Prostate gland (tissue), 2 donors: ENCODE data around the gene MDGA2. TPM values are rescaled to one million over a fixed set of nuclear protein-coding genes. Genes with fewer than 3 reads are reported as not detected.

Source experiments
- DNase-seq: peaks from one replicate; pipeline ENCODE4 v3.0.0-alpha.2; 2019; ENCODE audit warnings: low spot score
- H3K27ac ChIP-seq, 2 donors: fragments of 200-600 bp; sonication (generic); 2 replicates each; pipeline ENCODE4 v1.5.1; 2017 to 2019
- H3K27me3 ChIP-seq: fragments of 200-600 bp; sonication (generic); replicated peaks from 2 replicates; pipeline ENCODE4 v1.5.1; 2019; ENCODE audit not compliant: insufficient read depth
- H3K36me3 ChIP-seq, 2 donors: fragments of 200-600 bp; sonication (generic); 1 replicate in 1 of 2; 2 replicates in 1 of 2; pipeline versions ENCODE4 v1.5.1 to v1.8.1; 2017 to 2019
- H3K4me1 ChIP-seq: fragments of 200-600 bp; sonication (generic); replicated peaks from 2 replicates; pipeline ENCODE4 v1.5.1; 2019
- H3K4me3 ChIP-seq, 2 donors: fragments of 200-600 bp; sonication (generic); 2 replicates each; pipeline ENCODE4 v1.5.1; 2017 to 2019
- H3K9me3 ChIP-seq: fragments of 200-600 bp; sonication (generic); 2 replicates; pipeline ENCODE4 v1.5.1; 2017
- CTCF ChIP-seq, 4 experiments: fragments of 200-600 bp in 2 of 4; fragments of 450-650 bp in 2 of 4; sonication (generic) in 2 of 4; IDR thresholded peaks; 1 replicate in 3 of 4; 2 replicates in 1 of 4; pipeline ENCODE4 v1.5.1; 2016 to 2019; ENCODE audit warnings: antibody characterized with exemption in 4 of 4, mild to moderate bottlenecking in 2 of 4, moderate library complexity in 2 of 4
- POLR2A ChIP-seq: fragments of 450-650 bp; IDR thresholded peaks from one replicate; pipeline ENCODE4 v1.6.1; 2016; ENCODE audit warnings: antibody characterized with exemption, mild to moderate bottlenecking
- POLR2AphosphoS5 ChIP-seq: sonication (generic); formaldehyde crosslinking; IDR thresholded peaks from one replicate; pipeline ENCODE4 v1.6.1; 2017; ENCODE audit warnings: antibody characterized with exemption
- WGBS: methylation state at CpG from one replicate; pipeline ENCODE4 v1.1.5; 2018; 5-methylcytosine and 5-hydroxymethylcytosine counted together
- intact Hi-C: fragments of 100-400 bp; cut with DNase I; formaldehyde crosslinking; loops from one replicate; pipeline ENCODE4 v1.14.2; 2022
- total RNA-seq, 2 donors: library from RNA; depleted of rRNA; stranded (reverse); fragments of >200 nt; gene quantifications; one replicate each; pipeline ENCODE4 v1.1.0, GENCODE V29; 2016

Gene MDGA2
- total RNA-seq, 2 donors from 2014 or later, result 2.1 TPM; not detected in 1

DNA sequence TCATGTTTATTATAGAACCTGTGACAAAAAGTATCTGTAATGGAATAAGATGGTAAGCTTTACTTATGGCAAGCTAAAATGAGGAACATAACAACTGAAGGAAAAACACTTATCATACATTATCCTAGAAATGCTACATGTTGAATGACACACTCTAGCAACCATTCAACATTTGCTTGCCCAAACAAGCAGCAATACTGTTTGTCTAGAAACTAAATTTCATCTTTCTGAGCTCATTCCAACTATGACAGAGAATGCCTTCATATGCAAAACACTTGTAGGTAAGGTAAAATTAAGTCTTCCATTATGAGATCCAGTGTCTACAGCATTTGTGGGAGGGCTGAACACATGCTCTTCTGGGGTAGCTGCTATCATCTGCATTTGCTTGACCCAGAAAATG, 108.1 kb downstream of the MDGA2 start:
- no peak overlapping the region for H3K4me3 ChIP-seq
- no peaks in the 10 kb centered on the region for H3K36me3 ChIP-seq
- no peaks in the 10 kb centered on the region for H3K4me1 ChIP-seq
- H3K27me3 ChIP-seq, result no peaks in the 10 kb centered on the region
- intact Hi-C loops, result no loop called here
- H3K27ac ChIP-seq, result no peak overlapping the region
- no peaks in the 10 kb centered on the region for H3K9me3 ChIP-seq
- TF ChIP-seq POLR2AphosphoS5 (no peak), POLR2A (no peak), CTCF (IDR thresholded peaks at IDR 0.05) (no peak)
- no peak for DNase-seq

DNA sequence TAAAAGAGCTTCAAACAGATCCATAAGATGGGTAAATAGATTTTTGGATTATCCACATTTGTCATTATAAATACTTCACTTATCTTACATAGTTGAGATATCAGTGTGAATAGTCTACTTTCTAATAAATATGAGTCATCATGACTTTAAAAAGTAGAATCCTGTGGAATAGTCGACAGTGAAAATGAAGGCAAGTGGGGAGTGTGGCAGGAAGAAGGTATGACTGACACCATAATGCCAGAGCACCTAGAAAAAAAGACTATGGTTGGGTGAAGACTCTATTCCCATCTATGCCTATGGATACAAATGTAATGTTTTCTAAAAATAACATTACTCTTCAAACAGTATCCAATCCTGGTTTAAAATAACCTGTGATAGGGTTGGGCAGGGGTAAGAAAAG, 117.5 kb downstream of the MDGA2 start:
- H3K27ac ChIP-seq, result no peak overlapping the region
- intact Hi-C loops, result no loop called here
- H3K4me1 ChIP-seq, result no peaks in the 10 kb centered on the region
- TF ChIP-seq POLR2AphosphoS5, result no peak
- TF ChIP-seq POLR2A, result no peak
- no peak for TF ChIP-seq CTCF (IDR thresholded peaks at IDR 0.05)
- no peaks in the 10 kb centered on the region for H3K9me3 ChIP-seq
- WGBS, result 74% methylated on average over 1 of the region's 1 CpG
- no peaks in the 10 kb centered on the region for H3K36me3 ChIP-seq
- no peak overlapping the region for H3K4me3 ChIP-seq
- DNase-seq, result no peak
- H3K27me3 ChIP-seq, result no peaks in the 10 kb centered on the region

GRCh38 chr14:47555333-47555732, 120.1 kb downstream of the MDGA2 start:
- Histone ChIP-seq H3K27ac (no peak overlapping the region), H3K27me3 (no peaks in the 10 kb centered on the region), H3K9me3 (no peaks in the 10 kb centered on the region), H3K36me3 (no peaks in the 10 kb centered on the region), H3K4me1 (no peaks in the 10 kb centered on the region), H3K4me3 (no peak overlapping the region)
- intact Hi-C loops, result no loop called here
- no peak for DNase-seq
- TF ChIP-seq CTCF (IDR thresholded peaks at IDR 0.05) (no peak), POLR2AphosphoS5 (no peak), POLR2A (no peak)

DNA sequence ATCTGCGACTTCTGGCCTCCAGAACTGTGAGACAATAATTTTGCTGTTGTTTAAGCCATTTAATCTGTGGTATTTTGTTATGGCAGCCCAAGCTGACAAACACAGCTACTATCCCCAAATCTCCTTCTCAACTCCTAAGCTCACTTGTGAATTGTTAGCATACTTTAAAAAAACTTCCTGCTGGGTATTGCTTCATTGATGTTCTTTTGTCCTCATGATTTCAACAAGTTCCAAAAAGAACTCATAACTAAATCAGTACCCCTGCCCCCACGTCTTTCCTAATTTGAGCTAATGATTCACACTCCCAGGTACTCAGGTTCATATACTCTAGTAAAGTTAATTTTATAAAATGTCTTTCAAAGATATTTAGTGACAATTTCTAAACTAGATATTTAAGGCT, 125.5 kb downstream of the MDGA2 start:
- TF ChIP-seq CTCF (IDR thresholded peaks at IDR 0.05) (no peak), POLR2A (no peak), POLR2AphosphoS5 (no peak)
- Histone ChIP-seq H3K36me3 (no peaks in the 10 kb centered on the region), H3K9me3 (no peaks in the 10 kb centered on the region), H3K4me3 (no peak overlapping the region), H3K4me1 (no peaks in the 10 kb centered on the region), H3K27me3 (no peaks in the 10 kb centered on the region), H3K27ac (no peak overlapping the region)
- DNase-seq, result no peak
- intact Hi-C loops, result no loop called here
- 91% methylated on average over 2 of the region's 2 CpGs for WGBS

DNA sequence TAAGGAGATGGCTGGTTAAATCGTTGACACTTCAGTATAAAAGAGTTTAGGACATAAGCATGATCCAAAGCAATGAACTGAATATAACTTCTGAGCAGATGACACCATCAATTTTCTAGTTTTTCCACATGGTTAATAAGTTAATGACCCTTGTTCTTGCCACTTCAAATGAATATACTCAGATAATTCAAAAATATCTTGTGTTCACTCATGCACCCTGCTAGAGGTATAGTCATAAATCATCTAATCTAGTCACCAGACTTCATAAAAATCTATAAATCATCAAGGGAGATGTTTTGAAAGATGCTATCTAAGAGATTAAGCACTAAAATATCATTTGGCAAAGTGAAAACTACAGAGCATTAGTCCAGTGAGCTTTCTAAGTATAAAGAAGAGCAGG, 131.9 kb downstream of the MDGA2 start:
- DNase-seq, result no peak
- intact Hi-C loops, result no loop called here
- TF ChIP-seq POLR2A (no peak), POLR2AphosphoS5 (no peak), CTCF (IDR thresholded peaks at IDR 0.05) (no peak)
- no peaks in the 10 kb centered on the region for H3K4me1 ChIP-seq
- H3K27me3 ChIP-seq, result no peaks in the 10 kb centered on the region
- H3K9me3 ChIP-seq, result no peaks in the 10 kb centered on the region
- H3K27ac ChIP-seq, result no peak overlapping the region
- H3K36me3 ChIP-seq, result no peaks in the 10 kb centered on the region
- WGBS, result 74% methylated on average over 1 of the region's 1 CpG
- no peak overlapping the region for H3K4me3 ChIP-seq
